Thoracic aorta (tissue), 2 donors: ENCODE measurements around the gene PEX11B. TPM values are rescaled to one million over a fixed set of nuclear protein-coding genes. Genes with fewer than 3 reads are reported as not detected.
"Not testable (repeated sequence)": the region's sequence is repeated elsewhere in the genome, so short reads cannot be mapped to it uniquely, and the experiment has no call there.

ENCODE experiments used
- ATAC-seq: fragments of 150-250 bp; one replicate; pipeline ENCODE4 v1.8.0; 2017; ENCODE audit warnings: low read depth; ENCODE audit not compliant: insufficient number of reproducible peaks, low FRiP score
- DNase-seq: peaks from one replicate; pipeline ENCODE4 v3.0.0-alpha.2; 2020; ENCODE audit warnings: low spot score
- H3K27ac ChIP-seq, 2 donors: fragments of 200-600 bp; sonication (generic); 1 replicate in 1 of 2; 2 replicates in 1 of 2; pipeline ENCODE4 v1.5.1; 2016; ENCODE audit warnings: mild to moderate bottlenecking in 2 of 2, moderate library complexity in 2 of 2
- H3K27me3 ChIP-seq: fragments of 200-600 bp; sonication (generic); replicated peaks from 2 replicates; pipeline ENCODE4 v1.6.0; 2016; ENCODE audit warnings: mild to moderate bottlenecking; ENCODE audit not compliant: insufficient read depth
- H3K36me3 ChIP-seq: fragments of 200-600 bp; sonication (generic); one replicate; pipeline ENCODE4 v1.5.1; 2016
- H3K4me1 ChIP-seq, 2 donors: fragments of 200-600 bp; sonication (generic); 1 replicate in 1 of 2; 2 replicates in 1 of 2; pipeline versions ENCODE4 v1.5.1 to v1.6.0; 2016; ENCODE audit warnings: low read depth in 2 of 2, mild to moderate bottlenecking in 1 of 2; ENCODE audit not compliant: control insufficient read depth in 1 of 2
- H3K4me3 ChIP-seq: fragments of 200-600 bp; sonication (generic); 2 replicates; pipeline ENCODE4 v1.5.1; 2016; ENCODE audit warnings: mild to moderate bottlenecking
- H3K9me3 ChIP-seq: fragments of 200-600 bp; sonication (generic); 2 replicates; pipeline ENCODE4 v1.5.1; 2016
- CTCF ChIP-seq: fragments of 200-600 bp; sonication (generic); IDR thresholded peaks from one replicate; pipeline ENCODE4 v1.5.1; 2019; ENCODE audit warnings: antibody characterized with exemption
- total RNA-seq, 2 donors: library from RNA; depleted of rRNA; stranded (reverse); fragments of >200 nt; gene quantifications; one replicate each; pipeline versions ENCODE4 v1.1.0 to v1.2.3, GENCODE V29; 2016

The PEX11B gene
- total RNA-seq, 2 donors from 2014 or later, result 21.7 to 25.3 TPM

GRCh38 chr1:145942871-145943270 lies 24.4 kb upstream of the PEX11B start:
- no peak for TF ChIP-seq CTCF
- no peaks in the 10 kb centered on the region for H3K27me3 ChIP-seq
- DNase-seq, result no peak
- no peak for ATAC-seq
- H3K27ac ChIP-seq, result no peak overlapping the region
- no peaks in the 10 kb centered on the region for H3K9me3 ChIP-seq
- H3K4me1 ChIP-seq, result peaks cover 0 to 17% of the 10 kb centered on the region in 2 donors
- H3K4me3 ChIP-seq, result no peak overlapping the region
- peaks cover 41% of the 10 kb centered on the region for H3K36me3 ChIP-seq

GRCh38 chr1:145942405-145942804 lies 23.9 kb upstream of the PEX11B start:
- peaks cover 40% of the 10 kb centered on the region for H3K36me3 ChIP-seq
- no peak overlapping the region for H3K27ac ChIP-seq
- no peak for TF ChIP-seq CTCF
- H3K27me3 ChIP-seq, result no peaks in the 10 kb centered on the region
- H3K4me1 ChIP-seq, result peaks cover 0 to 17% of the 10 kb centered on the region in 2 donors
- no peaks in the 10 kb centered on the region for H3K9me3 ChIP-seq
- ATAC-seq (no peak), DNase-seq (no peak)
- H3K4me3 ChIP-seq, result no peak overlapping the region

GRCh38 chr1:145937436-145937835 lies 18.9 kb upstream of the PEX11B start:
- H3K36me3 ChIP-seq, result peaks cover 46% of the 10 kb centered on the region
- DNase-seq, result no peak
- H3K4me3 ChIP-seq, result no peak overlapping the region
- H3K27me3 ChIP-seq, result no peaks in the 10 kb centered on the region
- H3K27ac ChIP-seq, result no peak overlapping the region
- no peaks in the 10 kb centered on the region for H3K9me3 ChIP-seq
- no peak for ATAC-seq
- peaks cover 0 to 9% of the 10 kb centered on the region in 2 donors for H3K4me1 ChIP-seq
- no peak for TF ChIP-seq CTCF

GRCh38 chr1:145936247-145936646 lies 17.7 kb upstream of the PEX11B start:
- peaks cover 35% of the 10 kb centered on the region for H3K36me3 ChIP-seq
- DNase-seq (no peak), ATAC-seq (no peak)
- no peaks in the 10 kb centered on the region for H3K27me3 ChIP-seq
- H3K9me3 ChIP-seq, result no peaks in the 10 kb centered on the region
- H3K4me3 ChIP-seq, result no peak overlapping the region
- no peak overlapping the region for H3K27ac ChIP-seq
- H3K4me1 ChIP-seq, result peaks cover 0 to 8% of the 10 kb centered on the region in 2 donors
- no peak for TF ChIP-seq CTCF

- Histone ChIP-seq H3K4me1 (peaks cover 0 to 2% of the 10 kb centered on the region in 2 donors), H3K27me3 (no peaks in the 10 kb centered on the region), H3K36me3 (peaks cover 34% of the 10 kb centered on the region), H3K27ac (no peak overlapping the region), H3K9me3 (no peaks in the 10 kb centered on the region), H3K4me3 (no peak overlapping the region)
- DNase-seq (no peak), ATAC-seq (no peak)
- no peak for TF ChIP-seq CTCF
Measured at GRCh38 chr1:145935708-145936107, 17.2 kb upstream of the PEX11B start.

GRCh38 chr1:145932522-145933009 lies 14.0 kb upstream of the PEX11B start:
- DNase-seq, ATAC-seq: not testable (repeated sequence)
- peaks cover 36% of the 10 kb centered on the region for H3K36me3 ChIP-seq

More at GRCh38 chr1:145932522-145933009, 14.0 kb upstream of the PEX11B start:
- H3K9me3 ChIP-seq, H3K4me3 ChIP-seq, H3K4me1 ChIP-seq, H3K27ac ChIP-seq, H3K27me3 ChIP-seq: not testable (repeated sequence)
